HG03521 (cell line): Measurements from ENCODE around the gene PRTN3.

Experiments
- ATAC-seq: cut with Tn5 transposase; IDR thresholded peaks from one replicate; pipeline ENCODE4 v1.9.1; 2021; ENCODE audit warnings: mild to moderate bottlenecking, moderate library complexity; ENCODE audit not compliant: unreplicated experiment

The PRTN3 gene

GRCh38 chr19:803099-803561, 37.7 kb upstream of the PRTN3 start:
- no peak for ATAC-seq

DNA sequence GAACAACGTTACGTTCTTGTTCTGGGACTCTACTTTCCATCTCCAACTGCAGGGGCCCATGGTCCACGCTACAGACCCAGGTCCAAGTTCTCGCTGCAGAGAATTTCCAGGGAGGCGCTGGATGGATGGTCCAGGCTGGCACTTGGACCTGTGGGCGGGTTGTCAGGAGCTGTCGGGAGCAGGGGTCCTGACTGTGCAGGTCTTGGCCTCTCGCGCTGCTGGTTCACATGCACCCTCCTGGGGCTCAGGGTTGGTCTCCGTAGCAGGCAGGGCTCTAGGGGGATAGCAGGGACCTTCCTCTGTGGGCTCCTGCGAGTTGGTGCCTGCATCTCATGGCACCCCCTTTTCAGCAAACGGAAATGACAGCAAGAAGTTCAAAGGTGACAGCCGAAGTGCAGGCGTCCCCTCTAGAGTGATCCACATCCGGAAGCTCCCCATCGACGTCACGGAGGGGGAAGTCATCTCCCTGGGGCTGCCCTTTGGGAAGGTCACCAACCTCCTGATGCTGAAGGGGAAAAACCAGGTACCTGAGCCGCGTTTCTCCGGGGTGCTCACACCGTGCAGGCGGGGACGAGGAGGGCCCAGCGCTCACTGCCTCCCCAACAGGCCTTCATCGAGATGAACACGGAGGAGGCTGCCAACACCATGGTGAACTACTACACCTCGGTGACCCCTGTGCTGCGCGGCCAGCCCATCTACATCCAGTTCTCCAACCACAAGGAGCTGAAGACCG, 36.9 kb upstream of the PRTN3 start:
- ATAC-seq, result no peak

DNA sequence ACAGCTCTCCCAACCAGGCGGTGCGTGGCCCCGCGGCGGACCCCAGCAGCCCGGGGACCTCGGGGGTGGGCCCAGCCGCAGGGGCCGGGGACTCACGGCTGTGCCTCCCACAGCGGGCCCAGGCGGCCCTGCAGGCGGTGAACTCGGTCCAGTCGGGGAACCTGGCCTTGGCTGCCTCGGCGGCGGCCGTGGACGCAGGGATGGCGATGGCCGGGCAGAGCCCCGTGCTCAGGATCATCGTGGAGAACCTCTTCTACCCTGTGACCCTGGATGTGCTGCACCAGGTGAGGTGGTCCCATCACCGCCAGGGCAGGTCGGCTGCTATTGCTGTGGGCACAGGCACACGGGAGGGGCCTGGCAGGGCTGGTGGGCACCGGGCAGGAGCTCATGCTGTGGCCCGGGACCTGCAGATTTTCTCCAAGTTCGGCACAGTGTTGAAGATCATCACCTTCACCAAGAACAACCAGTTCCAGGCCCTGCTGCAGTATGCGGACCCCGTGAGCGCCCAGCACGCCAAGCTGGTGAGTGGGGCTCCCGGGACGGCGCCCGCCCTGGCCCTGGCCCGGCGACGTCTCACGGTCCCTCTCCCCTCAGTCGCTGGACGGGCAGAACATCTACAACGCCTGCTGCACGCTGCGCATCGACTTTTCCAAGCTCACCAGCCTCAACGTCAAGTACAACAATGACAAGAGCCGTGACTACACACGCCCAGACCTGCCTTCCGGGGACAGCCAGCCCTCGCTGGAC, 36.2 kb upstream of the PRTN3 start:
- no peak for ATAC-seq

DNA sequence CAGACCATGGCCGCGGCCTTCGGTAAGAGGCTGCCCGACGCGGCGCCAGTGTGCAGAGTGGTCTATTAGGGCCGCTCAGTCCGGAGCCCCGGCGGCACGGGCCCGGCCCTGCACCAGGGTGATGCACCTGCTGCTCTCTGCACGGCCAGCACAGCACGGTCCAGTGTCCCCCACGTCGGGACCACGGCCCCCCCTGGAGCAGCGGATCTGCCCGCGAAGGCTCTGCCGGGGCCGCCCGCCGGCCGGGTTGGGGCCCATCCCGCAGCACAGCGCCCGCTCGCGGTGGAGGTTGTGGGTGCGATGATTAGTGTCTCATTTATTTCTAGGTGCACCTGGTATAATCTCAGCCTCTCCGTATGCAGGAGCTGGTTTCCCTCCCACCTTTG, 35.6 kb upstream of the PRTN3 start:
- ATAC-seq, result no peak

DNA sequence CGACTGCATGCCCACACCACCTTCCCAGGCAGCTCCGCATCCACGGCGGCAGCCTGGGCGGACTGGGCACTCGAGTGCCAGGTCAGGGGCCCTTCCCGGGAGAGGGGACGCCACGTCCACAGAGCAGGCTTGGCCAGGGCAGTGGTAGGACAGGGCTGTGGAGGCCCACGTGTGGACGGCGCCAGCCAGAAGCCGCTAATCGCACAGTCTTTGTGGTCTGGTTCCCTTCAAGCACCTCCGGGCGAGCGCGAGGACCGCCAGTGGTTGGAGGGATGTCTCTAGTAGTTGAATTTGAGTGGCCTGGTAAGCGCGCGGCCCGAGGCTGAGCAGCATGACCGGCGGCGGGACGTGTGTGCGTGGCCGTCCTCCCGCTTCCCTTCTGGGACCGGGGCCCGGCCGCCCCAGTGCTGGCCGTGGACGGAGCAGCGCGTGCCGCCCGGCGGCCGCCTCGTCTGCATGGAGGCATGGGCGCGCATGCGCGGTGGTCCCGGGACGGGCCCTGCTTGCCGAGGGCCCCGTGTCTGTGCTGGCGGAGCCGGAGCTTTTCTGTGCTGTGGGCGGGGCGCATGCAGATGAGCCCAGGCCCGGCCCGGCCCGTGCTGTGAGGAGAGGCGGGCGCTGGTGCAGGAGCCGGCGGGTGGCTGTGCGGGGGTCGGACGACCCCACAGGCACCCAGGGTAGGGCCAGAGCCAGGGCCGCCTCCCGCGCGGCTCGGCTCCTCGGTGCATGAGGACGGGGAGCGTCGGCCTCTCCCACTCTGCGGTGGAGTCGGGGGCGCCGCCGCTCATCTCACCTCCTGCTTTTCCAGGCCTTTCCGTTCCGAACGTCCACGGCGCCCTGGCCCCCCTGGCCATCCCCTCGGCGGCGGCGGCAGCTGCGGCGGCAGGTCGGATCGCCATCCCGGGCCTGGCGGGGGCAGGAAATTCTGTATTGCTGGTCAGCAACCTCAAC, 34.9 kb upstream of the PRTN3 start:
- ATAC-seq, result no peak

GRCh38 chr19:806815-807421, 33.9 kb upstream of the PRTN3 start:
- ATAC-seq, result no peak

DNA sequence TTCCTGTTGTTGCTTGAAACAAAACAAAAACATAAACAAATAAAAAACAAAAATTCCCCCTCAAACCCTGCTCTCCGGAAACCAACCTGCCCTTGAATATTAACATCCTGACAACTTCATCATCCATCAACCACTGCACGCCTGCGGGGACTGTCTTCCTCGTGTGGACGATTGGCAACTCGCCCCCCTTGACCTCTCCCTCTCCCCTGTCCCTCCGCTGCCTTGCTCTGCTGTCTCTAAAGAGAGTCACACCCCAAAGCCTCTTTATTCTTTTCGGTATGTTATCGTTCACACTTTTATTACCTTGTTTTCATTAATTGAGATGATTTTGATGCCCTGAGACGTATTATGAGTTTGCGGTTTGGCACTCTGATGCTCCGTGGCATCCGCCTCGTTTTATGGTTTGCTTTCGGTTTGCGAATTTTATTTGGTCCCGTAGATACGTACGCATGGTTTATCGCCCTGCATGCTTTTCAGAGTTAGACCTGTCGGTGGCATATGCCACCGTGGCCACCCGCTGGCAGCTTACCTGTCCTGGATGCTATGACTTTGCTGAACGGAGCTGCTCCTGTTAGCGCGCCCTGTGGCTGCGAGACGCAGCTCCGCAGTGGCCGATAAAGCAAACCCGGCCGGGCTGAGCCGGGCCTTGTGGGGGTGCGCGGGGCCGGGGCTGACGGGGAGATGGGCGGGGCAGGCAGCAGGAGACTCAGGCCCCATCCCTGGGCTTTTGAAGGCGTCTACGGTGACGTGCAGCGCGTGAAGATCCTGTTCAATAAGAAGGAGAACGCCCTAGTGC, 33.0 kb upstream of the PRTN3 start:
- no peak for ATAC-seq

GRCh38 chr19:808423-808775, 32.4 kb upstream of the PRTN3 start:
- ATAC-seq, result no peak

DNA sequence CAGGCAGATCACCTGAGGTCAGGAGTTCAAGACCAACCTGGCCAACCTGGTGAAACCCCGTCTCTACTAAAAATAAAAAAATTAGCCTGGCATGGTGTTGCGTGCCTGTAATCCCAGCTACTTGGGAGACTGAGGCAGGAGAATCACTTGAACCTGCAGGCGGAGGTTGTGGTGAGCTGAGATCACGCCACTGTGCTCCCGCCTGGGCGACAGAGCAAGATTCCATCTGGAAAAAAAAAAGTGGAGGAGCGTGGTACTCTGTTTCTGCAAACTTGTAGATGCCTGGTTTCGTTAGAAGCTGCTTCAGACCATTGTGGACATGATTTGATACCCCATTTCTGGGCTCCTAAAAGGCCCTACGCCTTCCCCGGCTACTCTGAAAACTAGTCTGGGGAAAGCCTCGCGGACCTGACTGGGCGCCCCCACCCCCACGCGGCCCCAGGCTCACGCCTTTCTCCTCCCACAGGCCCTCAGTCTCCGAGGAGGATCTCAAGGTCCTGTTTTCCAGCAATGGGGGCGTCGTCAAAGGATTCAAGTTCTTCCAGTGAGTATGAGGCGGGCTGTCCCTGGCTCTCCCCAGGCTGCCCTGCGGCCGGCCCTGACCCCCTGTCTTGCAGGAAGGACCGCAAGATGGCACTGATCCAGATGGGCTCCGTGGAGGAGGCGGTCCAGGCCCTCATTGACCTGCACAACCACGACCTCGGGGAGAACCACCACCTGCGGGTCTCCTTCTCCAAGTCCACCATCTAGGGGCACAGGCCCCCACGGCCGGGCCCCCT, 30.5 kb upstream of the PRTN3 start:
- no peak for ATAC-seq

GRCh38 chr19:810883-811489, 29.8 kb upstream of the PRTN3 start:
- ATAC-seq, result no peak

- ATAC-seq, result no peak
Measured at GRCh38 chr19:811506-812048, 29.2 kb upstream of the PRTN3 start.

GRCh38 chr19:812049-812746, 28.6 kb upstream of the PRTN3 start:
- no peak for ATAC-seq

DNA sequence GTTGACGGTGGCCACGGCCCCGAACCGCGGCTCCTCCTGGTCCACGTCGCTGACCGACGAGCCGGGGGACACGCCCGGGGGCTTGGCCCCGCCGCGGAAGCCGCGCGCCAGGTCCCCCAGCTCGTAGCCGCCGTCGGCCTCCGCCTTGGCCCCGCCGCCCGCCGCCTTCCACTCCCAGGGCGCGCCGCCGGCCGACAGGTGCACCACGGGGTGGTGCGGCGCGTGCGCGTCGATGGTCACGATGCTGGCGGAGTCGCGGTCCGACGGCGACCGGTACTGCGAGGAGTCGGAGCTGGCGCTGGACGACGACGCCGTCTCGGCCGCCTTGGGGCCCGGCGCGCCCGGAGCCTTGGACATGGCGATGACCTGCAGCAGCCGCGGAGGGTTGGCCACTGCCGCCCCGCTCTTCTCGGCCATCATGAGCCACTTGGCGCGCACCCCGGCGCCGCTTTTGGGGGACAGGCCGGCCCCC, 28.0 kb upstream of the PRTN3 start:
- ATAC-seq, result no peak

GRCh38 chr19:813219-814151, 27.3 kb upstream of the PRTN3 start:
- no peak for ATAC-seq

- ATAC-seq, result no peak
Measured at GRCh38 chr19:814152-815078, 26.4 kb upstream of the PRTN3 start.
